Vagina (tissue), 2 donors: ENCODE data around the gene HAUS3. TPM values are rescaled to one million over a fixed set of nuclear protein-coding genes. Genes with fewer than 3 reads are reported as not detected.
A peak's percentile ranks its signal among the peaks of the same experiment; 100 is the strongest.

Source experiments
- DNase-seq, 2 donors: peaks; one replicate each; pipeline ENCODE4 v3.0.0-alpha.2; 2017; ENCODE audit errors: extremely low spot score in 2 of 2
- H3K27ac ChIP-seq: fragments of 200-600 bp; sonication (generic); one replicate; pipeline ENCODE4 v1.5.1; 2019
- H3K27me3 ChIP-seq: fragments of 200-600 bp; sonication (generic); one replicate; pipeline ENCODE4 v1.5.1; 2019
- H3K36me3 ChIP-seq, 2 donors: fragments of 200-600 bp; sonication (generic); one replicate each; pipeline ENCODE4 v1.5.1; 2017 to 2019
- H3K4me1 ChIP-seq: fragments of 200-600 bp; sonication (generic); one replicate; pipeline ENCODE4 v1.5.1; 2019
- H3K4me3 ChIP-seq, 2 donors: fragments of 200-600 bp; sonication (generic); 1 replicate in 1 of 2; 2 replicates in 1 of 2; pipeline ENCODE4 v1.5.1; 2016 to 2019
- H3K9me3 ChIP-seq: fragments of 200-600 bp; sonication (generic); one replicate; pipeline ENCODE4 v1.5.1; 2019
- POLR2A ChIP-seq, 2 donors: fragments of 450-650 bp; IDR thresholded peaks; one replicate each; pipeline ENCODE4 v1.6.1; 2017; ENCODE audit warnings: antibody characterized with exemption in 2 of 2, mild to moderate bottlenecking in 2 of 2, moderate library complexity in 2 of 2
- POLR2AphosphoS5 ChIP-seq, 2 donors: sonication (generic); formaldehyde crosslinking; IDR thresholded peaks; one replicate each; pipeline ENCODE4 v1.9.0; 2017; ENCODE audit warnings: antibody characterized with exemption in 2 of 2, mild to moderate bottlenecking in 2 of 2, low read depth in 1 of 2; ENCODE audit not compliant: insufficient read depth in 1 of 2
- intact Hi-C: fragments of 100-400 bp; cut with DNase I; formaldehyde crosslinking; loops from one replicate; pipeline ENCODE4 v1.15.1; 2023
- total RNA-seq: library from RNA; depleted of rRNA; stranded (reverse); fragments of >200 nt; gene quantifications from one replicate; pipeline ENCODE4 v1.2.3, GENCODE V29; 2016
- TF ChIP-seq, protein P1 (sequence below), 3 experiments: fragments of 450-650 bp in 2 of 3; fragments of 200-600 bp in 1 of 3; sonication (generic) in 1 of 3; IDR thresholded peaks; one replicate each; pipeline ENCODE4 v1.5.1; 2017 to 2019; ENCODE audit warnings: antibody characterized with exemption in 3 of 3, mild to moderate bottlenecking in 2 of 3, moderate library complexity in 2 of 3

HAUS3 gene
- total RNA-seq, 1 donor from 2014 or later: 9.6 TPM

GRCh38 chr4:2262145-2262943 is 20.4 kb upstream of the HAUS3 start:
- TF ChIP-seq POLR2A (IDR thresholded peaks at IDR 0.05) (peak in 1 of 2 donors; percentile 93), POLR2AphosphoS5 (IDR thresholded peaks at IDR 0.05; ENCODE audit: insufficient read depth in 1 of 2, low read depth in 1 of 2) (peak; percentile 65 to 71)
- TF ChIP-seq, protein P1, sequence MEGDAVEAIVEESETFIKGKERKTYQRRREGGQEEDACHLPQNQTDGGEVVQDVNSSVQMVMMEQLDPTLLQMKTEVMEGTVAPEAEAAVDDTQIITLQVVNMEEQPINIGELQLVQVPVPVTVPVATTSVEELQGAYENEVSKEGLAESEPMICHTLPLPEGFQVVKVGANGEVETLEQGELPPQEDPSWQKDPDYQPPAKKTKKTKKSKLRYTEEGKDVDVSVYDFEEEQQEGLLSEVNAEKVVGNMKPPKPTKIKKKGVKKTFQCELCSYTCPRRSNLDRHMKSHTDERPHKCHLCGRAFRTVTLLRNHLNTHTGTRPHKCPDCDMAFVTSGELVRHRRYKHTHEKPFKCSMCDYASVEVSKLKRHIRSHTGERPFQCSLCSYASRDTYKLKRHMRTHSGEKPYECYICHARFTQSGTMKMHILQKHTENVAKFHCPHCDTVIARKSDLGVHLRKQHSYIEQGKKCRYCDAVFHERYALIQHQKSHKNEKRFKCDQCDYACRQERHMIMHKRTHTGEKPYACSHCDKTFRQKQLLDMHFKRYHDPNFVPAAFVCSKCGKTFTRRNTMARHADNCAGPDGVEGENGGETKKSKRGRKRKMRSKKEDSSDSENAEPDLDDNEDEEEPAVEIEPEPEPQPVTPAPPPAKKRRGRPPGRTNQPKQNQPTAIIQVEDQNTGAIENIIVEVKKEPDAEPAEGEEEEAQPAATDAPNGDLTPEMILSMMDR (IDR thresholded peaks at IDR 0.05): no peak
- H3K27ac ChIP-seq: peak overlapping the region; percentile 93
- peak overlapping the region; percentile 61 to 93 for H3K4me3 ChIP-seq
- H3K4me1 ChIP-seq: peaks cover 57% of the 10 kb centered on the region
- DNase-seq: peak in 1 of 2 donors; percentile 100
- intact Hi-C loops: loop anchor here (1.0 to 10.0 kb wide), 3 partner anchors 152 to 275 kb away; partner anchors contain the start of genes CFAP99, FAM193A and ZFYVE28
- H3K27me3 ChIP-seq: no peaks in the 10 kb centered on the region
- H3K36me3 ChIP-seq: no peaks in the 10 kb centered on the region
- no peaks in the 10 kb centered on the region for H3K9me3 ChIP-seq

DNA sequence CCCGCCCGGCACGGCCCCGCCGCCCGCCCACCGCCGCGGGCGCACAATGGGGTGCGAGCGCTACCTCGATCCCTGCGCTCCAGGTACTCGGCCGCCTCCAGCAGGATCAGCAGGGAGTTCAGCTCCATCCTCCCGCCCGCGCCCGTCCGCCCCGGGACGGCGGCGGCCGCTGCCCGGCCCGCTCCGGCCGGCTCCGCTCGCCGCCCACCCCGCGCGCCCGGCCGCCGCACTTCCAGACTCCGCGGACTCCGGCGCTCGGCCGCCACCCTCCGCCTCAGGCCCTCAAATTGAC is 19.9 kb upstream of the HAUS3 start, which contains the start of gene MXD4:
TSS of gene MXD4 (minus strand) at position 257 of the 292 bp plus-strand sequence. CDS start at position 128, 129 bp downstream.
- Histone ChIP-seq H3K27me3 (no peaks in the 10 kb centered on the region), H3K27ac (peak within 1 kb of the TSS; percentile 93), H3K36me3 (no peaks in the 10 kb centered on the region), H3K9me3 (no peaks in the 10 kb centered on the region), H3K4me3 (peak within 1 kb of the TSS; percentile 83 to 93), H3K4me1 (peaks cover 63% of the 10 kb centered on the region)
- no peak for DNase-seq
- TF ChIP-seq POLR2AphosphoS5 (IDR thresholded peaks at IDR 0.05; ENCODE audit: insufficient read depth in 1 of 2, low read depth in 1 of 2) (no peak), POLR2A (IDR thresholded peaks at IDR 0.05) (peak in 1 of 2 donors; percentile 41)
- TF ChIP-seq, protein P1 (IDR thresholded peaks at IDR 0.05): no peak
- intact Hi-C loops: loop anchor here (1.0 to 10.0 kb wide), 3 partner anchors 153 to 276 kb away; partner anchors contain the start of genes CFAP99, FAM193A and ZFYVE28

DNA sequence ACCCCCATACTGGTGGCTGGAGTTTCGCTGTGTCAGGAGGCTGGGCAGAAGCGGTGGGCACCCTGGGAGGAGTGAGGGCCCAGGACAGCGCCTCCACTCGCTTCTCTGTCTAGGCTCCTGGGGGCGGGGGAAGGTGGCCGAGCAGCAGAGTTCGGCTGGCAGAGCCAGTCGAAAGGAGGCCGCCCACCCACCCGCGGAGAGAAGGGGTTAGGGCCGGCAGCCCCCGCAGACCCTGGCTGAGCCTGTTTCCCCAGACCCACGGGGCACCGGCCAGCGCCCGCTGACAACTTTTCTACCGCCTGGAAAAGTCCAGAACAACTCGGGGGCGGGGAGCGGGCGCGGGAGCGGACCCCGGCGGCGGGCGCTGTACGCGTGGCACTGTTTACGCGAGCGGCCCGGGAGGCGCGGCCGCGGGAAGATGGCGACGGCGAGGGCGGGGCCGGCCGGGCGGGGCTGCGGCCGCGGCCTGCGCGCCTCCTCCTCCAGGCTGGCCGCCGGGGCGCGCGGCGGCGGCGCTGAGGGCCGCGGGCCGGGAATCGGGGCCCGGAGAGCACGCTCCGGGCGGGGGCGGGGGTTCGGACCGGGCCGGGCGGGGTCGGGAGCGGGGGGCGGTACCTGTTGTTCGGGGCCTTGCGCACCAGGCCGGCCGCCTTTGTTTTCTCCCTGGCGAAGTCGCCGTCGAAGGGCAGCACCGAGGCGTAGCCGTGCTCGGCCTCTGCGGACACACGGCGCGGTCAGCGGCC is 19.4 kb upstream of the HAUS3 start:
- intact Hi-C loops: loop anchor here (5.0 to 10.0 kb wide), 2 partner anchors 154 to 276 kb away; partner anchors contain the start of genes CFAP99, FAM193A and ZFYVE28
- Histone ChIP-seq H3K4me3 (peak overlapping the region; percentile 83 to 93), H3K36me3 (no peaks in the 10 kb centered on the region), H3K27ac (peak overlapping the region; percentile 91), H3K9me3 (no peaks in the 10 kb centered on the region), H3K4me1 (peaks cover 68% of the 10 kb centered on the region), H3K27me3 (no peaks in the 10 kb centered on the region)
- DNase-seq: no peak
- TF ChIP-seq POLR2A (IDR thresholded peaks at IDR 0.05) (no peak), POLR2AphosphoS5 (IDR thresholded peaks at IDR 0.05; ENCODE audit: insufficient read depth in 1 of 2, low read depth in 1 of 2) (peak in 1 of 2 donors; percentile 34)

GRCh38 chr4:2260344-2261109 is 18.6 kb upstream of the HAUS3 start:
- TF ChIP-seq, protein P1 (IDR thresholded peaks at IDR 0.05): no peak
- no peak for TF ChIP-seq POLR2AphosphoS5 (IDR thresholded peaks at IDR 0.05; ENCODE audit: insufficient read depth in 1 of 2, low read depth in 1 of 2)
- no peak for TF ChIP-seq POLR2A (IDR thresholded peaks at IDR 0.05)
- Histone ChIP-seq H3K36me3 (no peaks in the 10 kb centered on the region), H3K27ac (peak overlapping the region; percentile 91), H3K9me3 (no peaks in the 10 kb centered on the region), H3K4me1 (peaks cover 69% of the 10 kb centered on the region), H3K4me3 (peak overlapping the region; percentile 83 to 93), H3K27me3 (no peaks in the 10 kb centered on the region)
- intact Hi-C loops: loop anchor here (5.0 to 10.0 kb wide), 2 partner anchors 154 to 277 kb away; partner anchors contain the start of genes CFAP99, FAM193A and ZFYVE28
- peak in 1 of 2 donors; percentile 87 for DNase-seq
